22Rv1 (cell line): ENCODE data around the gene MACIR.

Source experiments
- CTCF ChIP-seq: fragments of 450-650 bp; IDR thresholded peaks from 2 replicates; pipeline ENCODE4 v1.5.1; 2017; ENCODE audit warnings: mild to moderate bottlenecking
- ZFX ChIP-seq: fragments of 450-650 bp; IDR thresholded peaks from 2 replicates; pipeline ENCODE4 v1.6.1; 2017; ENCODE audit warnings: antibody characterized with exemption, borderline replicate concordance

DNA sequence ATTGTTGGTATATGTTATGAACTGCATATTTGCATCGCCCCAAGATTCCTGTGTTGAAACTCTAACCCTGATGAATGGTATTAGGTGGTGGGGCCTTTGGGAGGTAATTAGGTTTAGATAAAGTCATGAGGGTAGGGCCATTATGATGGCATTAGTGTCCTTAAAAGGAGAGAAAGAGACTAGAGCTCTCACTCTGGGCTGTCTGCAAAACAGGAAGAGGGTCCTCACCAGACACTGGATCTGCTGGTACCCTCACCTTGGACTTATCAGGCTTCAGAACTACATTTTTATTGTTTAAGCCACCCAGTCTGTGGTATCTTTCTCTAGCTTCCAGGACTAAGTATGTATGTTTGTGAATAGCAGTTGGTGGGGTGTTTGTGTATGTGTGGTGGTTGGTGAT, 68.9 kb downstream of the MACIR start:
- no peak for TF ChIP-seq CTCF
- no peak for TF ChIP-seq ZFX
